HepG2 (cell line): Measurements from ENCODE around the gene ANKRD40. TPM values are rescaled to one million over a fixed set of nuclear protein-coding genes. Genes with fewer than 3 reads are reported as not detected.

Source experiments
- ADNP ChIP-seq: sonication (generic); formaldehyde crosslinking; IDR thresholded peaks from 2 replicates; pipeline ENCODE4 v1.4.0; 2020; ENCODE audit warnings: missing genetic modification reagents
- CBX1 ChIP-seq: IDR thresholded peaks from one replicate; pipeline ENCODE4 v1.6.1; 2016; ENCODE audit warnings: antibody characterized with exemption, low read depth
- CEBPG ChIP-seq: IDR thresholded peaks from 2 replicates; pipeline ENCODE4 v1.6.1; 2016
- DRAP1 ChIP-seq: IDR thresholded peaks from 2 replicates; pipeline ENCODE4 v1.6.1; 2016; ENCODE audit warnings: missing genetic modification reagents, missing compliant biosample characterization
- FOSL2 ChIP-seq: sonication (generic); formaldehyde crosslinking; IDR thresholded peaks from 2 replicates; pipeline ENCODE4 v1.4.0; 2020; ENCODE audit warnings: missing genetic modification reagents
- HDAC2 ChIP-seq: sonication (generic); formaldehyde crosslinking; IDR thresholded peaks from 2 replicates; pipeline ENCODE4 v1.4.0; 2020; ENCODE audit warnings: missing genetic modification reagents
- KAT7 ChIP-seq: IDR thresholded peaks from 2 replicates; pipeline ENCODE4 v1.6.1; 2018; ENCODE audit warnings: borderline replicate concordance, missing compliant biosample characterization
- KDM4B ChIP-seq: sonication (generic); formaldehyde crosslinking; IDR thresholded peaks from 2 replicates; pipeline ENCODE4 v1.4.0; 2020; ENCODE audit warnings: missing genetic modification reagents
- KLF11 ChIP-seq: IDR thresholded peaks from 2 replicates; pipeline ENCODE4 v1.6.1; 2016; ENCODE audit warnings: missing compliant biosample characterization
- MAFF ChIP-seq: IDR thresholded peaks from 2 replicates; pipeline ENCODE4 v1.6.1; 2011; ENCODE audit warnings: low read depth, low read length, improper control_type of control experiment
- RARA ChIP-seq: IDR thresholded peaks from 2 replicates; pipeline ENCODE4 v1.6.1; 2016; ENCODE audit warnings: missing genetic modification reagents, missing compliant biosample characterization
- RCOR2 ChIP-seq: IDR thresholded peaks from 2 replicates; pipeline ENCODE4 v1.6.1; 2016; ENCODE audit warnings: missing biosample characterization, missing genetic modification reagents
- SOX13 ChIP-seq, 3 experiments: fragments of 450-650 bp in 1 of 3; sonication (generic) in 1 of 3; formaldehyde crosslinking in 1 of 3; IDR thresholded peaks in 2 of 3; conservative IDR thresholded peaks in 1 of 3; 2 replicates each; pipeline versions ENCODE4 v1.5.0 to v1.6.1; 2016 to 2020; ENCODE audit warnings: antibody characterized with exemption in 1 of 3, mild to moderate bottlenecking in 1 of 3, missing compliant biosample characterization in 1 of 3, missing genetic modification reagents in 1 of 3, moderate library complexity in 1 of 3
- SOX5 ChIP-seq: IDR thresholded peaks from 2 replicates; pipeline ENCODE4 v1.6.1; 2016; ENCODE audit warnings: borderline replicate concordance
- STAG1 ChIP-seq: sonication (generic); formaldehyde crosslinking; IDR thresholded peaks from 2 replicates; pipeline ENCODE4 v1.4.0; 2020; ENCODE audit warnings: missing genetic modification reagents
- TFDP1 ChIP-seq: IDR thresholded peaks from 2 replicates; pipeline ENCODE4 v1.6.1; 2016; ENCODE audit warnings: missing compliant biosample characterization, missing genetic modification reagents, borderline replicate concordance
- THRA ChIP-seq: sonication (generic); formaldehyde crosslinking; IDR thresholded peaks from 2 replicates; pipeline ENCODE4 v1.4.0; 2020; ENCODE audit warnings: missing genetic modification reagents, borderline replicate concordance
- ZNF251 ChIP-seq: sonication (generic); formaldehyde crosslinking; IDR thresholded peaks from 2 replicates; pipeline ENCODE4 v1.9.0; 2021; ENCODE audit warnings: mild to moderate bottlenecking, missing genetic modification reagents
- ZNF44 ChIP-seq: sonication (generic); formaldehyde crosslinking; IDR thresholded peaks from 2 replicates; pipeline ENCODE4 v1.5.1; 2020; ENCODE audit warnings: mild to moderate bottlenecking, missing genetic modification reagents
- ZNF451 ChIP-seq: sonication (generic); formaldehyde crosslinking; IDR thresholded peaks from 2 replicates; pipeline ENCODE4 v1.5.0; 2020; ENCODE audit warnings: mild to moderate bottlenecking, missing genetic modification reagents
- ZSCAN29 ChIP-seq: sonication (generic); formaldehyde crosslinking; conservative IDR thresholded peaks from 2 replicates; pipeline ENCODE4 v1.4.0; 2020; ENCODE audit warnings: mild to moderate bottlenecking, missing genetic modification reagents
- polyA plus RNA-seq, 8 experiments: library from polyadenylated mRNA; depleted of rRNA in 3 of 8; stranded (reverse) in 7 of 8; unstranded in 1 of 8; fragments of >200 nt; fragmentation: Illumina TruSeq in 4 of 8; extraction: Trizol in 4 of 8; gene quantifications; 2 replicates each; pipeline versions ENCODE4 v1.2.1 to v1.2.3, GENCODE V29; 2011 to 2016; ENCODE audit warnings: low read depth in 4 of 8, missing spikeins in 1 of 8, mixed read lengths in 1 of 8; ENCODE audit not compliant: insufficient read depth in 1 of 8
- total RNA-seq, 5 experiments: library from RNA; depleted of rRNA; stranded (reverse); fragments of >200 nt; fragmentation: Illumina TruSeq; extraction: Trizol; gene quantifications; 2 replicates each; pipeline ENCODE4 v1.2.3, GENCODE V29; 2016; ENCODE audit warnings: low read depth in 1 of 5
- TF ChIP-seq, protein P1 (sequence below): sonication (generic); formaldehyde crosslinking; conservative IDR thresholded peaks from 2 replicates; pipeline ENCODE4 v1.4.0; 2020; ENCODE audit warnings: mild to moderate bottlenecking, missing genetic modification reagents, moderate library complexity
- TF ChIP-seq, protein P2 (sequence below): sonication (generic); formaldehyde crosslinking; IDR thresholded peaks from 2 replicates; pipeline ENCODE4 v1.4.0; 2020; ENCODE audit warnings: mild to moderate bottlenecking, missing genetic modification reagents, borderline replicate concordance

ANKRD40 gene
- total and polyA plus RNA-seq, 2 of the 13 experiments (the other 11 are each of a cell fraction or from before 2014, with no cell fraction given): 35.0 to 46.4 TPM

GRCh38 chr17:50693036-50693682 is 14.6 kb downstream of the ANKRD40 start (continued):
- TF ChIP-seq FOSL2 (CRISPR knock-in tag) (peak; percentile 67), ZNF251 (CRISPR knock-in tag) (0 out of 2 replicates have a peak, but pooled peaks have one; percentile 30), ADNP (CRISPR knock-in tag) (no peak), KLF11 (CRISPR knock-in tag) (peak; percentile 90), THRA (CRISPR knock-in tag) (peak; percentile 39; the same call in 1 of the 2 replicates), KAT7 (CRISPR knock-in tag) (0 out of 2 replicates have a peak, but pooled peaks have one; percentile 17), RCOR2 (peak; percentile 59; the same call in 1 of the 2 replicates), TFDP1 (CRISPR knock-in tag) (0 out of 2 replicates have a peak, but pooled peaks have one; percentile 27), MAFF (peak; percentile 33; the same call in 1 of the 2 replicates), STAG1 (CRISPR knock-in tag) (no peak), CEBPG (CRISPR knock-in tag) (no peak; the same call in 1 of the 2 replicates), HDAC2 (CRISPR knock-in tag) (peak; percentile 59; the same call in 1 of the 2 replicates), KDM4B (0 out of 2 replicates have a peak, but pooled peaks have one; percentile 37), SOX13 (IDR thresholded peaks at IDR 0.05) (no peak), SOX13 (CRISPR knock-in tag; conservative IDR thresholded peaks at IDR 0.05 in 1 of 2, IDR thresholded peaks at IDR 0.05 in 1 of 2) (peak; percentile 35 to 91; a peak in 2 of 4 replicates), ZNF44 (CRISPR knock-in tag) (no peak), CBX1 (no peak), RARA (CRISPR knock-in tag) (peak; percentile 70), DRAP1 (CRISPR knock-in tag) (peak; percentile 39; the same call in 1 of the 2 replicates), ZSCAN29 (CRISPR knock-in tag) (no peak), SOX5 (CRISPR knock-in tag) (peak; percentile 89; the same call in 1 of the 2 replicates), ZNF451 (CRISPR knock-in tag) (no peak)
- TF ChIP-seq, protein P1, sequence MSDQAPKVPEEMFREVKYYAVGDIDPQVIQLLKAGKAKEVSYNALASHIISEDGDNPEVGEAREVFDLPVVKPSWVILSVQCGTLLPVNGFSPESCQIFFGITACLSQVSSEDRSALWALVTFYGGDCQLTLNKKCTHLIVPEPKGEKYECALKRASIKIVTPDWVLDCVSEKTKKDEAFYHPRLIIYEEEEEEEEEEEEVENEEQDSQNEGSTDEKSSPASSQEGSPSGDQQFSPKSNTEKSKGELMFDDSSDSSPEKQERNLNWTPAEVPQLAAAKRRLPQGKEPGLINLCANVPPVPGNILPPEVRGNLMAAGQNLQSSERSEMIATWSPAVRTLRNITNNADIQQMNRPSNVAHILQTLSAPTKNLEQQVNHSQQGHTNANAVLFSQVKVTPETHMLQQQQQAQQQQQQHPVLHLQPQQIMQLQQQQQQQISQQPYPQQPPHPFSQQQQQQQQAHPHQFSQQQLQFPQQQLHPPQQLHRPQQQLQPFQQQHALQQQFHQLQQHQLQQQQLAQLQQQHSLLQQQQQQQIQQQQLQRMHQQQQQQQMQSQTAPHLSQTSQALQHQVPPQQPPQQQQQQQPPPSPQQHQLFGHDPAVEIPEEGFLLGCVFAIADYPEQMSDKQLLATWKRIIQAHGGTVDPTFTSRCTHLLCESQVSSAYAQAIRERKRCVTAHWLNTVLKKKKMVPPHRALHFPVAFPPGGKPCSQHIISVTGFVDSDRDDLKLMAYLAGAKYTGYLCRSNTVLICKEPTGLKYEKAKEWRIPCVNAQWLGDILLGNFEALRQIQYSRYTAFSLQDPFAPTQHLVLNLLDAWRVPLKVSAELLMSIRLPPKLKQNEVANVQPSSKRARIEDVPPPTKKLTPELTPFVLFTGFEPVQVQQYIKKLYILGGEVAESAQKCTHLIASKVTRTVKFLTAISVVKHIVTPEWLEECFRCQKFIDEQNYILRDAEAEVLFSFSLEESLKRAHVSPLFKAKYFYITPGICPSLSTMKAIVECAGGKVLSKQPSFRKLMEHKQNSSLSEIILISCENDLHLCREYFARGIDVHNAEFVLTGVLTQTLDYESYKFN: peak; percentile 90
- TF ChIP-seq, protein P2, sequence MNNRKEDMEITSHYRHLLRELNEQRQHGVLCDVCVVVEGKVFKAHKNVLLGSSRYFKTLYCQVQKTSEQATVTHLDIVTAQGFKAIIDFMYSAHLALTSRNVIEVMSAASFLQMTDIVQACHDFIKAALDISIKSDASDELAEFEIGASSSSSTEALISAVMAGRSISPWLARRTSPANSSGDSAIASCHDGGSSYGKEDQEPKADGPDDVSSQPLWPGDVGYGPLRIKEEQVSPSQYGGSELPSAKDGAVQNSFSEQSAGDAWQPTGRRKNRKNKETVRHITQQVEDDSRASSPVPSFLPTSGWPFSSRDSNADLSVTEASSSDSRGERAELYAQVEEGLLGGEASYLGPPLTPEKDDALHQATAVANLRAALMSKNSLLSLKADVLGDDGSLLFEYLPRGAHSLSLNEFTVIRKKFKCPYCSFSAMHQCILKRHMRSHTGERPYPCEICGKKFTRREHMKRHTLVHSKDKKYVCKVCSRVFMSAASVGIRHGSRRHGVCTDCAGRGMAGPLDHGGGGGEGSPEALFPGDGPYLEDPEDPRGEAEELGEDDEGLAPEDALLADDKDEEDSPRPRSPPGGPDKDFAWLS (CRISPR knock-in tag): no peak
